GM18526 (cell line): ENCODE measurements around the gene BACE1.

Experiments used
- POLR2A ChIP-seq: IDR thresholded peaks from 3 replicates; pipeline ENCODE4 v1.6.1; 2011; ENCODE audit not compliant: insufficient read length; ENCODE audit errors: extremely low read depth

BACE1 gene

GRCh38 chr11:117314840-117315239 is 1.2 kb downstream of the BACE1 start:
- TF ChIP-seq POLR2A: no peak

- TF ChIP-seq POLR2A: no peak
Measured at GRCh38 chr11:117313828-117314768, 2.0 kb downstream of the BACE1 start.

- TF ChIP-seq POLR2A: no peak
Measured at GRCh38 chr11:117313091-117313490, 3.0 kb downstream of the BACE1 start.

- no peak for TF ChIP-seq POLR2A
Measured at GRCh38 chr11:117309310-117309709, 6.7 kb downstream of the BACE1 start.

- TF ChIP-seq POLR2A: no peak
Measured at GRCh38 chr11:117305145-117305544, 10.9 kb downstream of the BACE1 start.

- TF ChIP-seq POLR2A: no peak
Measured at GRCh38 chr11:117303646-117304315, 12.3 kb downstream of the BACE1 start.

GRCh38 chr11:117303101-117303500 is 13.0 kb downstream of the BACE1 start:
- TF ChIP-seq POLR2A: no peak

- TF ChIP-seq POLR2A: no peak
Measured at GRCh38 chr11:117302228-117302627, 13.8 kb downstream of the BACE1 start.

- no peak for TF ChIP-seq POLR2A
Measured at GRCh38 chr11:117300773-117301172, 15.3 kb downstream of the BACE1 start.

- TF ChIP-seq POLR2A: no peak
Measured at GRCh38 chr11:117300283-117300663, 15.8 kb downstream of the BACE1 start.

- no peak for TF ChIP-seq POLR2A
Measured at GRCh38 chr11:117299351-117300282, 16.4 kb downstream of the BACE1 start.

- no peak for TF ChIP-seq POLR2A
Measured at GRCh38 chr11:117298195-117298594, 17.9 kb downstream of the BACE1 start.

GRCh38 chr11:117296881-117297280 is 19.2 kb downstream of the BACE1 start:
- no peak for TF ChIP-seq POLR2A

- TF ChIP-seq POLR2A: no peak
Measured at GRCh38 chr11:117295438-117296137, 20.5 kb downstream of the BACE1 start.

GRCh38 chr11:117292616-117293015 is 23.4 kb downstream of the BACE1 start:
- no peak for TF ChIP-seq POLR2A
